Heart left ventricle (tissue), 16 donors: Measurements from ENCODE around the gene NPM1. TPM values are rescaled to one million over a fixed set of nuclear protein-coding genes. Genes with fewer than 3 reads are reported as not detected.

ENCODE experiments used
- ATAC-seq, 4 donors: fragments of 200-7000 bp; cut with Tn5 transposase; one replicate each; pipeline ENCODE4 v1.9.1; 2020 to 2022; ENCODE audit warnings: moderate library complexity in 4 of 4, mild to moderate bottlenecking in 3 of 4, moderate number of reproducible peaks in 1 of 4
- DNase-seq, 5 donors: peaks; one replicate each; pipeline ENCODE4 v3.0.0-alpha.2; 2020
- H3K27ac ChIP-seq, 12 donors: fragments of 200-600 bp; sonication (generic) in 4 of 12; one replicate each; pipeline versions ENCODE4 v1.5.0 to v1.8.0; 2016 to 2022; ENCODE audit warnings: mild to moderate bottlenecking in 2 of 12
- H3K27me3 ChIP-seq, 9 donors: fragments of 200-600 bp; sonication (generic) in 2 of 9; one replicate each; pipeline versions ENCODE4 v1.5.1 to v1.8.0; 2016 to 2022; ENCODE audit warnings: mild to moderate bottlenecking in 3 of 9
- H3K36me3 ChIP-seq, 9 donors: fragments of 200-600 bp; sonication (generic) in 2 of 9; one replicate each; pipeline versions ENCODE4 v1.5.0 to v1.8.0; 2018 to 2022; ENCODE audit warnings: mild to moderate bottlenecking in 2 of 9
- H3K4me1 ChIP-seq, 12 donors: fragments of 200-600 bp; sonication (generic) in 4 of 12; one replicate each; pipeline versions ENCODE4 v1.5.0 to v1.8.0; 2016 to 2022; ENCODE audit warnings: mild to moderate bottlenecking in 3 of 12
- H3K4me3 ChIP-seq, 12 donors: fragments of 200-600 bp; sonication (generic) in 4 of 12; one replicate each; pipeline versions ENCODE4 v1.5.0 to v1.8.0; 2017 to 2022; ENCODE audit warnings: mild to moderate bottlenecking in 9 of 12, moderate library complexity in 4 of 12
- H3K9me3 ChIP-seq, 12 donors: fragments of 200-600 bp; sonication (generic) in 4 of 12; one replicate each; pipeline versions ENCODE4 v1.5.0 to v1.8.0; 2016 to 2022; ENCODE audit warnings: mild to moderate bottlenecking in 1 of 12
- POLR2A ChIP-seq, 2 donors: fragments of 450-650 bp; IDR thresholded peaks; one replicate each; pipeline ENCODE4 v1.6.1; 2017; ENCODE audit warnings: antibody characterized with exemption in 2 of 2, mild to moderate bottlenecking in 2 of 2, moderate library complexity in 2 of 2
- WGBS, 4 donors: extraction: QIAGEN DNeasy Blood & Tissue Kit in 2 of 4; methylation state at CpG; one replicate each; pipeline versions ENCODE4 v1.1.5 to v1.1.7; 2013 to 2018; 5-methylcytosine and 5-hydroxymethylcytosine counted together
- intact Hi-C, 10 donors: fragments of 100-400 bp; cut with DNase I; formaldehyde crosslinking; loops; one replicate each; pipeline versions ENCODE4 v1.11.1 to v1.14.2; 2022
- polyA plus RNA-seq, 2 donors: library from polyadenylated mRNA; stranded (reverse); fragments of 200-250 nt; gene quantifications; one replicate each; pipeline ENCODE4 v1.2.3, GENCODE V29; 2013
- total RNA-seq, 9 donors: library from RNA; depleted of rRNA in 2 of 9; stranded (reverse); fragments of >200 nt in 2 of 9; fragmentation: NEBNext Ultra II Directional in 3 of 9; extraction: Animal tissue kit (Norgen Biotek cat#: 25700) in 3 of 9; gene quantifications; one replicate each; pipeline versions ENCODE4 v1.1.0 to v1.2.4, GENCODE V29; 2016 to 2023
- TF ChIP-seq, protein P1 (sequence below), 12 donors: fragments of 200-600 bp; sonication (generic) in 4 of 12; IDR thresholded peaks; one replicate each; pipeline versions ENCODE4 v1.5.0 to v1.8.0; 2018 to 2022; ENCODE audit warnings: antibody characterized with exemption in 12 of 12, mild to moderate bottlenecking in 5 of 12
- donor health status: ischemic (EF 13 %, LVEDD 7.1; RV severe dilation, severe dysfunction).
- donor health status: healthy with polysubstance abuse.
- donor health status: DM: no; HTN: yes; CAD: no.
- donor health status: DM: no; HTN: no; CAD: no.
- donor health status: ischemic (EF 25% LVEDD 6.9; RV normal size, moderate dysfunction).
- donor health status: ischemic (EF 25% LVEDD 5.7; RV mildly dilated, moderate dysfunction).
- donor health status: healthy.
- donor health status: DM: yes; HTN: yes; CAD: no.
- donor health status: ischemic (EF 35%, LVEDD 5.7; RV mildly dilated, moderate dysfunction).
- donor health status: nonischemic (EF 11% LVEDD 7.7; RV severe dilation, severe dysfunction).
- donor health status: DM: yes; HTN: yes; CAD: no.
- donor health status: PGD.
- donor health status: ischemic (EF 29% LVEDD 5.4; RV normal size, mild dysfunction).
- donor health status: nonischemic (EF 23%, LVEDD 6.1; RV moderate dilation, normal function).

Gene NPM1
- total and polyA plus RNA-seq, 11 donors = 240 to 1,458 (median 442) TPM

DNA sequence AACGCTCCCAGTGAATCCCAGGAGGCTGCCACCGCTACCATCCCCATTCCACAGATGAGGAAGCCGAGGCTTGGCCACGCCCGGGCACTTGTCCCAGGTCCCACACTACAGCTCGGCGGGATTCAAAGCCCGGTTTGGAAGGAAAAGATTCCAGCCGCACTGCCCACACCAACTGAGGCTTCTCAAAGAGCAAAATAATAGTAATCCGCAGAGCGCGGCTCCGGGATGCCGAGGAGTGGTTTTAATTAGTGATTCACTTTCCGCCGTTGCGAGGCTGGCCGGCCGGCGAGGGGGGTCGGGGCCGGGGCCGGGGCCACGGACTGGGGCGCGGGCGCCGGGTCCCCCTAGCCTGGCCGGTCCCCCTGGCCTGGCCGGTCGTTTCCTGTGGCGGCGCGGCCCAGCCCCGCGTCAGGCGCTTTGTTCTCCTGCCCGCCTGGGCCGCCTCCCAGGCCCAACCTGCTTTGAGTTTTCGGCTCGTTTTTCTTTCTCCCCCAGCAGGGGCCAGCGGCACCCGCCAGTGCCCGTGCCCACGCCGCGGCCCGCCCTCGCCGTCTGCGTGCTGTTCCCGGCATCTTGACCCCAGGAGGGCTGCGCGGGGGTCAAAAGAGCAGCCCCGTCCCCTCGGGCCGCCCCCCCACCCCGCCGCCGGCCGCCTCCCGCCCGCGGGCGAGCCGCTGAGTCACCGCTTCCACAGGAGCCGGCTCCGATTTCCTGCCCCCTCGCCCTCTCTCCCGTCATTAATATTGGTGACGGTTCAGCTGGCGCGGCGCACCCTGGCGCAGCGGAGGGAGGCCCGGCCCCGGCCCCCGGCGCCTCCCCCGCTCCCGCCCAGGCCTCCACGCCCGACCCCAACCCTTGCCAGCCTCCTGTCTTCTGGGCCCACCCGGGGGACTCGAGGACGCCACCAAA, 63.0 kb downstream of the NPM1 start:
- intact Hi-C loops = no loop called here
- WGBS, 4 donors = 36 to 62% (median 51%) methylated on average over 58 to 88 of the region's 88 CpGs

GRCh38 chr5:171451421-171451820, 63.8 kb downstream of the NPM1 start:
- ATAC-seq = no peak
- WGBS, 4 donors = 83 to 95% (median 87%) methylated on average over 13 to 17 of the region's 17 CpGs
- TF ChIP-seq, protein P1, sequence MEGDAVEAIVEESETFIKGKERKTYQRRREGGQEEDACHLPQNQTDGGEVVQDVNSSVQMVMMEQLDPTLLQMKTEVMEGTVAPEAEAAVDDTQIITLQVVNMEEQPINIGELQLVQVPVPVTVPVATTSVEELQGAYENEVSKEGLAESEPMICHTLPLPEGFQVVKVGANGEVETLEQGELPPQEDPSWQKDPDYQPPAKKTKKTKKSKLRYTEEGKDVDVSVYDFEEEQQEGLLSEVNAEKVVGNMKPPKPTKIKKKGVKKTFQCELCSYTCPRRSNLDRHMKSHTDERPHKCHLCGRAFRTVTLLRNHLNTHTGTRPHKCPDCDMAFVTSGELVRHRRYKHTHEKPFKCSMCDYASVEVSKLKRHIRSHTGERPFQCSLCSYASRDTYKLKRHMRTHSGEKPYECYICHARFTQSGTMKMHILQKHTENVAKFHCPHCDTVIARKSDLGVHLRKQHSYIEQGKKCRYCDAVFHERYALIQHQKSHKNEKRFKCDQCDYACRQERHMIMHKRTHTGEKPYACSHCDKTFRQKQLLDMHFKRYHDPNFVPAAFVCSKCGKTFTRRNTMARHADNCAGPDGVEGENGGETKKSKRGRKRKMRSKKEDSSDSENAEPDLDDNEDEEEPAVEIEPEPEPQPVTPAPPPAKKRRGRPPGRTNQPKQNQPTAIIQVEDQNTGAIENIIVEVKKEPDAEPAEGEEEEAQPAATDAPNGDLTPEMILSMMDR (IDR thresholded peaks at IDR 0.05) = no peak
- no peak for TF ChIP-seq POLR2A (IDR thresholded peaks at IDR 0.05)
- peaks cover 0 to 10% (median 0%) of the 10 kb centered on the region in 9 donors for H3K27me3 ChIP-seq
- DNase-seq = no peak
- peak overlapping the region in 9 of 12 donors; percentile 32 to 63 (median 52) for H3K4me3 ChIP-seq
- H3K4me1 ChIP-seq = peaks cover 0 to 23% (median 7%) of the 10 kb centered on the region in 12 donors
- H3K27ac ChIP-seq = peak overlapping the region in 9 of 12 donors; percentile 79 to 91 (median 85)
- intact Hi-C loops = no loop called here
- H3K36me3 ChIP-seq = peaks cover 0 to 11% (median 0%) of the 10 kb centered on the region in 9 donors
- no peaks in the 10 kb centered on the region for H3K9me3 ChIP-seq

More for the DNA sequence above, 63.0 kb downstream of the NPM1 start:
- Histone ChIP-seq H3K4me3 (peak overlapping the region in 11 of 12 donors; percentile 19 to 63 (median 52)), H3K36me3 (peaks cover 0 to 5% (median 0%) of the 10 kb centered on the region in 9 donors), H3K9me3 (no peaks in the 10 kb centered on the region), H3K27ac (peak overlapping the region; percentile 46 to 91 (median 83)), H3K4me1 (peaks cover 0 to 31% (median 11%) of the 10 kb centered on the region in 12 donors), H3K27me3 (peaks cover 0 to 10% (median 0%) of the 10 kb centered on the region in 9 donors)
- ATAC-seq (peak in 3 of 4 donors; percentile 60 to 70 (median 65)), DNase-seq (peak; percentile 56 to 80 (median 75))
- no peak for TF ChIP-seq POLR2A (IDR thresholded peaks at IDR 0.05)
- TF ChIP-seq, protein P1 (IDR thresholded peaks at IDR 0.05) = no peak

GRCh38 chr5:171453056-171453725, 65.5 kb downstream of the NPM1 start:
- H3K27me3 ChIP-seq = peaks cover 0 to 10% (median 0%) of the 10 kb centered on the region in 9 donors
- H3K4me1 ChIP-seq = peaks cover 0 to 21% (median 6%) of the 10 kb centered on the region in 12 donors
- intact Hi-C loops = no loop called here
- H3K27ac ChIP-seq = no peak overlapping the region
- ATAC-seq (no peak), DNase-seq (no peak)
- peaks cover 0 to 27% (median 0%) of the 10 kb centered on the region in 9 donors for H3K36me3 ChIP-seq
- no peaks in the 10 kb centered on the region for H3K9me3 ChIP-seq
- H3K4me3 ChIP-seq = no peak overlapping the region
- WGBS, 4 donors = 92 to 94% (median 92%) methylated on average over 11 of the region's 11 CpGs
- no peak for TF ChIP-seq POLR2A (IDR thresholded peaks at IDR 0.05)
- TF ChIP-seq, protein P1 (IDR thresholded peaks at IDR 0.05) = no peak

DNA sequence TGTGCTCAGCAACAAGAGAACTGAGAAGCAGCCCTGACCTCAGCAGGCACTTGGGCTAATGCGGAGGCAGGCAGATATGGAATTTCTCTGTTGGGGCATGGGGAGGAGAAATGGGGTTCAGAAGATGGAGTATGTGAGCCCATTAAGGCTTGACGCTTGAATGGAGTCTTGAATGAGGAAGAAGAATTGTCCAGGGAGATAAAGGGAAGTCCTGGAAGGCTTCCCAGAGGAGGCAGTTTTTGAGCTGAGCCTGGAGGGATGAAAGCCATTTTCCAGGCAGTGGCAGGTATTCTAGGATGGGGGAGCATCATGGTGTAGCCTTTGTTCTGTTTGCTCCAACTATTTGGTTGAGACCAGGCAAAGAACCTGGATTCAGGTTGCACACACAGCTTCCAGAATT, 66.3 kb downstream of the NPM1 start:
- 85 to 94% (median 86%) methylated on average over 2 of the region's 2 CpGs for WGBS, 4 donors
- no peak for ATAC-seq
- Histone ChIP-seq H3K27me3 (peaks cover 0 to 10% (median 0%) of the 10 kb centered on the region in 9 donors), H3K4me1 (peaks cover 0 to 21% (median 6%) of the 10 kb centered on the region in 12 donors), H3K36me3 (peaks cover 0 to 27% (median 0%) of the 10 kb centered on the region in 9 donors), H3K9me3 (no peaks in the 10 kb centered on the region), H3K4me3 (no peak overlapping the region), H3K27ac (peak overlapping the region in 2 of 12 donors; percentile 41 to 64)
- intact Hi-C loops = no loop called here
- DNase-seq = no peak
- no peak for TF ChIP-seq POLR2A (IDR thresholded peaks at IDR 0.05)
- TF ChIP-seq, protein P1 (IDR thresholded peaks at IDR 0.05) = no peak
